IPS-18a (cell line): ENCODE data around the gene TPSAB1.

Experiments used
- H3K27ac ChIP-seq: one replicate; pipeline ENCODE4 v1.5.1; 2013; ENCODE audit warnings: low read length
- H3K27me3 ChIP-seq: one replicate; pipeline ENCODE4 v1.6.1; 2013; ENCODE audit warnings: mild to moderate bottlenecking, low read length; ENCODE audit not compliant: control insufficient read depth, insufficient read depth
- H3K36me3 ChIP-seq: one replicate; pipeline ENCODE4 v1.6.1; 2013; ENCODE audit warnings: low read depth, low read length; ENCODE audit not compliant: control insufficient read depth
- H3K4me1 ChIP-seq: one replicate; pipeline ENCODE4 v1.6.1; 2013; ENCODE audit warnings: low read depth, low read length; ENCODE audit not compliant: control insufficient read depth
- H3K4me3 ChIP-seq: one replicate; pipeline ENCODE4 v1.5.1; 2013; ENCODE audit warnings: low read length
- H3K9ac ChIP-seq: one replicate; pipeline ENCODE4 v1.6.1; 2013; ENCODE audit warnings: mild to moderate bottlenecking, low read length, moderate library complexity
- H3K9me3 ChIP-seq: one replicate; pipeline ENCODE4 v1.6.1; 2013; ENCODE audit warnings: low read depth, low read length; ENCODE audit not compliant: control insufficient read depth

The TPSAB1 gene

GRCh38 chr16:1286513-1287094 lies 46.1 kb downstream of the TPSAB1 start:
- Histone ChIP-seq H3K36me3 (no peaks in the 10 kb centered on the region), H3K4me3 (no peak overlapping the region), H3K9me3 (no peaks in the 10 kb centered on the region), H3K27ac (no peak overlapping the region), H3K4me1 (peaks cover 8% of the 10 kb centered on the region), H3K27me3 (peaks cover 61% of the 10 kb centered on the region), H3K9ac (no peak overlapping the region)

GRCh38 chr16:1287982-1288670 lies 47.6 kb downstream of the TPSAB1 start:
- Histone ChIP-seq H3K4me1 (peaks cover 8% of the 10 kb centered on the region), H3K4me3 (no peak overlapping the region), H3K27ac (no peak overlapping the region), H3K36me3 (no peaks in the 10 kb centered on the region), H3K9me3 (no peaks in the 10 kb centered on the region), H3K27me3 (peaks cover 68% of the 10 kb centered on the region), H3K9ac (no peak overlapping the region)

GRCh38 chr16:1288813-1289476 lies 48.4 kb downstream of the TPSAB1 start:
- peaks cover 8% of the 10 kb centered on the region for H3K4me1 ChIP-seq
- peak overlapping the region; percentile 33 for H3K4me3 ChIP-seq
- H3K27ac ChIP-seq: no peak overlapping the region
- H3K36me3 ChIP-seq: no peaks in the 10 kb centered on the region
- peaks cover 75% of the 10 kb centered on the region for H3K27me3 ChIP-seq
- no peak overlapping the region for H3K9ac ChIP-seq
- no peaks in the 10 kb centered on the region for H3K9me3 ChIP-seq

GRCh38 chr16:1289477-1289866 lies 49.0 kb downstream of the TPSAB1 start:
- Histone ChIP-seq H3K9ac (no peak overlapping the region), H3K4me3 (peak overlapping the region; percentile 44), H3K27ac (no peak overlapping the region), H3K36me3 (no peaks in the 10 kb centered on the region), H3K4me1 (peaks cover 8% of the 10 kb centered on the region), H3K27me3 (peaks cover 76% of the 10 kb centered on the region), H3K9me3 (no peaks in the 10 kb centered on the region)

- Histone ChIP-seq H3K4me3 (peak overlapping the region; percentile 44), H3K9ac (no peak overlapping the region), H3K9me3 (no peaks in the 10 kb centered on the region), H3K36me3 (no peaks in the 10 kb centered on the region), H3K4me1 (peaks cover 8% of the 10 kb centered on the region), H3K27me3 (peaks cover 76% of the 10 kb centered on the region), H3K27ac (no peak overlapping the region)
These were observed 49.6 kb downstream of the TPSAB1 start for GRCh38 chr16:1290063-1290501.

GRCh38 chr16:1290860-1291575 lies 50.5 kb downstream of the TPSAB1 start:
- H3K4me3 ChIP-seq: no peak overlapping the region
- peaks cover 68% of the 10 kb centered on the region for H3K27me3 ChIP-seq
- no peaks in the 10 kb centered on the region for H3K9me3 ChIP-seq
- no peak overlapping the region for H3K27ac ChIP-seq
- no peak overlapping the region for H3K9ac ChIP-seq
- H3K4me1 ChIP-seq: peaks cover 8% of the 10 kb centered on the region
- H3K36me3 ChIP-seq: no peaks in the 10 kb centered on the region

- H3K36me3 ChIP-seq: no peaks in the 10 kb centered on the region
- H3K27me3 ChIP-seq: peaks cover 62% of the 10 kb centered on the region
- H3K27ac ChIP-seq: no peak overlapping the region
- no peak overlapping the region for H3K4me3 ChIP-seq
- H3K9me3 ChIP-seq: no peaks in the 10 kb centered on the region
- H3K4me1 ChIP-seq: peaks cover 8% of the 10 kb centered on the region
- H3K9ac ChIP-seq: no peak overlapping the region
These were observed 51.1 kb downstream of the TPSAB1 start for GRCh38 chr16:1291576-1291974.
